Measurements from ENCODE around the gene ENOX1.

ENOX1 gene

GRCh38 chr13:43221611-43222010 lies 565.2 kb downstream of the ENOX1 start:
- no peak for DNase-seq (ENCODE audit: low read depth, low spot score)
- H3K9me3 ChIP-seq (ENCODE audit: low read depth, low read length), result no peaks in the 10 kb centered on the region
- TF ChIP-seq EZH2 (IDR thresholded peaks at IDR 0.05) (no peak), FOXP2 (optimal IDR thresholded peaks at IDR 0.05; ENCODE audit: control extremely low read depth, extremely low read length, insufficient read depth) (no peak), POLR2AphosphoS5 (IDR thresholded peaks at IDR 0.05; ENCODE audit: borderline replicate concordance, low read depth, low read length) (no peak)

GRCh38 chr13:43220873-43221595 lies 565.7 kb downstream of the ENOX1 start:
- TF ChIP-seq EZH2 (IDR thresholded peaks at IDR 0.05) (no peak), FOXP2 (optimal IDR thresholded peaks at IDR 0.05; ENCODE audit: control extremely low read depth, extremely low read length, insufficient read depth) (no peak), POLR2AphosphoS5 (IDR thresholded peaks at IDR 0.05; ENCODE audit: borderline replicate concordance, low read depth, low read length) (no peak)
- DNase-seq (ENCODE audit: low read depth, low spot score), result no peak
- Histone ChIP-seq H3K4me3 (no peak overlapping the region), H3K36me3 (ENCODE audit: insufficient read depth, low read length) (no peaks in the 10 kb centered on the region), H3K27ac (no peak overlapping the region), H3K9me3 (ENCODE audit: low read depth, low read length) (no peaks in the 10 kb centered on the region), H3K9ac (ENCODE audit: insufficient read length) (no peak overlapping the region)

More at GRCh38 chr13:43221611-43222010, 565.2 kb downstream of the ENOX1 start:
- Histone ChIP-seq H3K9ac (ENCODE audit: insufficient read length) (no peak overlapping the region), H3K4me3 (no peak overlapping the region), H3K36me3 (ENCODE audit: insufficient read depth, low read length) (no peaks in the 10 kb centered on the region), H3K27ac (no peak overlapping the region)

- Histone ChIP-seq H3K9me3 (ENCODE audit: low read depth, low read length) (no peaks in the 10 kb centered on the region), H3K9ac (ENCODE audit: insufficient read length) (no peak overlapping the region), H3K27ac (no peak overlapping the region), H3K36me3 (ENCODE audit: insufficient read depth, low read length) (no peaks in the 10 kb centered on the region), H3K4me3 (no peak overlapping the region)
- TF ChIP-seq POLR2AphosphoS5 (IDR thresholded peaks at IDR 0.05; ENCODE audit: borderline replicate concordance, low read depth, low read length), result no peak
- no peak for TF ChIP-seq EZH2 (IDR thresholded peaks at IDR 0.05)
- TF ChIP-seq FOXP2 (optimal IDR thresholded peaks at IDR 0.05; ENCODE audit: control extremely low read depth, extremely low read length, insufficient read depth), result no peak
- DNase-seq (ENCODE audit: low read depth, low spot score), result no peak
These were observed 572.6 kb downstream of the ENOX1 start for GRCh38 chr13:43214124-43214523.

GRCh38 chr13:43206838-43207237 lies 579.9 kb downstream of the ENOX1 start:
- H3K36me3 ChIP-seq (ENCODE audit: insufficient read depth, low read length), result no peaks in the 10 kb centered on the region
- TF ChIP-seq FOXP2 (optimal IDR thresholded peaks at IDR 0.05; ENCODE audit: control extremely low read depth, extremely low read length, insufficient read depth) (no peak), EZH2 (IDR thresholded peaks at IDR 0.05) (no peak), POLR2AphosphoS5 (IDR thresholded peaks at IDR 0.05; ENCODE audit: borderline replicate concordance, low read depth, low read length) (no peak)
- DNase-seq (ENCODE audit: low read depth, low spot score), result no peak
- no peaks in the 10 kb centered on the region for H3K9me3 ChIP-seq (ENCODE audit: low read depth, low read length)
- H3K27ac ChIP-seq, result no peak overlapping the region
- H3K9ac ChIP-seq (ENCODE audit: insufficient read length), result no peak overlapping the region
- no peak overlapping the region for H3K4me3 ChIP-seq

- no peak for DNase-seq (ENCODE audit: low read depth, low spot score)
- Histone ChIP-seq H3K9ac (ENCODE audit: insufficient read length) (no peak overlapping the region), H3K27ac (no peak overlapping the region), H3K4me3 (no peak overlapping the region), H3K36me3 (ENCODE audit: insufficient read depth, low read length) (no peaks in the 10 kb centered on the region), H3K9me3 (ENCODE audit: low read depth, low read length) (no peaks in the 10 kb centered on the region)
- TF ChIP-seq POLR2AphosphoS5 (IDR thresholded peaks at IDR 0.05; ENCODE audit: borderline replicate concordance, low read depth, low read length) (no peak), EZH2 (IDR thresholded peaks at IDR 0.05) (no peak), FOXP2 (optimal IDR thresholded peaks at IDR 0.05; ENCODE audit: control extremely low read depth, extremely low read length, insufficient read depth) (no peak)
These were observed 581.4 kb downstream of the ENOX1 start for GRCh38 chr13:43205416-43205815.

GRCh38 chr13:43204591-43204990 lies 582.2 kb downstream of the ENOX1 start:
- Histone ChIP-seq H3K4me3 (no peak overlapping the region), H3K36me3 (ENCODE audit: insufficient read depth, low read length) (no peaks in the 10 kb centered on the region), H3K27ac (no peak overlapping the region), H3K9me3 (ENCODE audit: low read depth, low read length) (no peaks in the 10 kb centered on the region), H3K9ac (ENCODE audit: insufficient read length) (no peak overlapping the region)
- TF ChIP-seq FOXP2 (optimal IDR thresholded peaks at IDR 0.05; ENCODE audit: control extremely low read depth, extremely low read length, insufficient read depth) (no peak), EZH2 (IDR thresholded peaks at IDR 0.05) (no peak), POLR2AphosphoS5 (IDR thresholded peaks at IDR 0.05; ENCODE audit: borderline replicate concordance, low read depth, low read length) (no peak)
- DNase-seq (ENCODE audit: low read depth, low spot score), result no peak

GRCh38 chr13:43203781-43204180 lies 583.0 kb downstream of the ENOX1 start:
- DNase-seq (ENCODE audit: low read depth, low spot score), result no peak
- TF ChIP-seq EZH2 (IDR thresholded peaks at IDR 0.05) (no peak), FOXP2 (optimal IDR thresholded peaks at IDR 0.05; ENCODE audit: control extremely low read depth, extremely low read length, insufficient read depth) (no peak), POLR2AphosphoS5 (IDR thresholded peaks at IDR 0.05; ENCODE audit: borderline replicate concordance, low read depth, low read length) (no peak)

GRCh38 chr13:43200736-43201135 lies 586.0 kb downstream of the ENOX1 start:
- H3K9ac ChIP-seq (ENCODE audit: insufficient read length), result no peak overlapping the region
- no peak overlapping the region for H3K4me3 ChIP-seq
- DNase-seq (ENCODE audit: low read depth, low spot score), result no peak
- H3K27ac ChIP-seq, result no peak overlapping the region
- no peak for TF ChIP-seq FOXP2 (optimal IDR thresholded peaks at IDR 0.05; ENCODE audit: control extremely low read depth, extremely low read length, insufficient read depth)
- TF ChIP-seq POLR2AphosphoS5 (IDR thresholded peaks at IDR 0.05; ENCODE audit: borderline replicate concordance, low read depth, low read length), result no peak
- no peak for TF ChIP-seq EZH2 (IDR thresholded peaks at IDR 0.05)
- no peaks in the 10 kb centered on the region for H3K36me3 ChIP-seq (ENCODE audit: insufficient read depth, low read length)
- no peaks in the 10 kb centered on the region for H3K9me3 ChIP-seq (ENCODE audit: low read depth, low read length)

More at GRCh38 chr13:43203781-43204180, 583.0 kb downstream of the ENOX1 start:
- Histone ChIP-seq H3K9ac (ENCODE audit: insufficient read length) (no peak overlapping the region), H3K36me3 (ENCODE audit: insufficient read depth, low read length) (no peaks in the 10 kb centered on the region), H3K27ac (no peak overlapping the region), H3K9me3 (ENCODE audit: low read depth, low read length) (no peaks in the 10 kb centered on the region), H3K4me3 (no peak overlapping the region)

Measured in SK-N-MC (cell line).